Stomach (tissue), 9 donors: ENCODE measurements around the gene THEMIS. TPM values are rescaled to one million over a fixed set of nuclear protein-coding genes. Genes with fewer than 3 reads are reported as not detected.

Source experiments
- DNase-seq, 2 donors: peaks; one replicate each; pipeline versions ENCODE4 v3.0.0 to v3.0.0-alpha.2; 2013 to 2019
- H3K27ac ChIP-seq, 5 donors: fragments of 200-600 bp in 4 of 5; sonication (generic) in 4 of 5; one replicate each; pipeline ENCODE4 v1.5.1; 2013 to 2019; ENCODE audit warnings: mild to moderate bottlenecking in 1 of 5, moderate library complexity in 1 of 5
- H3K27me3 ChIP-seq, 3 donors: fragments of 200-600 bp; sonication (generic); one replicate each; pipeline ENCODE4 v1.5.1; 2017 to 2019; ENCODE audit warnings: mixed run types in 1 of 3
- H3K36me3 ChIP-seq, 4 donors: fragments of 200-600 bp; sonication (generic); 1 replicate in 3 of 4; 2 replicates in 1 of 4; pipeline ENCODE4 v1.5.1; 2016 to 2019
- H3K4me1 ChIP-seq, 4 donors: fragments of 200-600 bp; sonication (generic); one replicate each; pipeline ENCODE4 v1.5.1; 2016 to 2019
- H3K4me3 ChIP-seq, 4 donors: fragments of 200-600 bp; sonication (generic) in 3 of 4; one replicate each; pipeline ENCODE4 v1.5.1; 2016 to 2019; ENCODE audit warnings: mild to moderate bottlenecking in 1 of 4
- H3K9me3 ChIP-seq, 4 donors: fragments of 200-600 bp; sonication (generic); one replicate each; pipeline ENCODE4 v1.5.1; 2016 to 2019
- EP300 ChIP-seq: sonication (generic); formaldehyde crosslinking; IDR thresholded peaks from one replicate; pipeline ENCODE4 v1.6.1; 2017; ENCODE audit warnings: antibody characterized with exemption
- POLR2A ChIP-seq, 4 donors: fragments of 450-650 bp; IDR thresholded peaks; one replicate each; pipeline ENCODE4 v1.6.1; 2016; ENCODE audit warnings: antibody characterized with exemption in 4 of 4, control low read depth in 2 of 4, mild to moderate bottlenecking in 1 of 4, moderate library complexity in 1 of 4
- POLR2AphosphoS5 ChIP-seq, 3 donors: sonication (generic); formaldehyde crosslinking; IDR thresholded peaks; one replicate each; pipeline ENCODE4 v1.6.1; 2016; ENCODE audit warnings: antibody characterized with exemption in 3 of 3
- WGBS, 5 donors: extraction: QIAGEN DNeasy Blood & Tissue Kit in 3 of 5; methylation state at CpG; one replicate each; pipeline versions ENCODE4 v1.1.5 to v1.1.7; 2013 to 2018; 5-methylcytosine and 5-hydroxymethylcytosine counted together
- intact Hi-C: fragments of 100-400 bp; cut with DNase I; formaldehyde crosslinking; loops from one replicate; pipeline ENCODE4 v1.15.1; 2023; ENCODE audit warnings: low total_unique reads
- polyA plus RNA-seq, 3 donors: library from polyadenylated mRNA; stranded (reverse); fragments of 200-250 nt; gene quantifications; one replicate each; pipeline ENCODE4 v1.2.3, GENCODE V29; 2013
- total RNA-seq, 5 donors: library from RNA; depleted of rRNA; stranded (reverse); fragments of >200 nt; gene quantifications; one replicate each; pipeline versions ENCODE4 v1.1.0 to v1.2.3, GENCODE V29; 2014 to 2016
- TF ChIP-seq, protein P1 (sequence below), 7 experiments: fragments of 450-650 bp in 4 of 7; fragments of 200-600 bp in 3 of 7; sonication (generic) in 3 of 7; IDR thresholded peaks; one replicate each; pipeline ENCODE4 v1.5.1; 2016 to 2019; ENCODE audit warnings: antibody characterized with exemption in 7 of 7, control low read depth in 2 of 7, mild to moderate bottlenecking in 1 of 7
- donor health status: healthy with polysubstance abuse.
- donor health status: Bipolar disorder and iron deficiency.
- donor health status: healthy.

The THEMIS gene
- total and polyA plus RNA-seq, 8 donors = 0.08 to 18.3 (median 0.89) TPM; not detected in 1

- 9 to 20% (median 15%) methylated on average over 1 of the region's 1 CpG for WGBS, 5 donors
- intact Hi-C loops = no loop called here
- no peak for DNase-seq
- no peaks in the 10 kb centered on the region for H3K4me1 ChIP-seq
- H3K27me3 ChIP-seq = no peaks in the 10 kb centered on the region
- no peak overlapping the region for H3K27ac ChIP-seq
- no peaks in the 10 kb centered on the region for H3K36me3 ChIP-seq
- no peaks in the 10 kb centered on the region for H3K9me3 ChIP-seq
- TF ChIP-seq, protein P1, sequence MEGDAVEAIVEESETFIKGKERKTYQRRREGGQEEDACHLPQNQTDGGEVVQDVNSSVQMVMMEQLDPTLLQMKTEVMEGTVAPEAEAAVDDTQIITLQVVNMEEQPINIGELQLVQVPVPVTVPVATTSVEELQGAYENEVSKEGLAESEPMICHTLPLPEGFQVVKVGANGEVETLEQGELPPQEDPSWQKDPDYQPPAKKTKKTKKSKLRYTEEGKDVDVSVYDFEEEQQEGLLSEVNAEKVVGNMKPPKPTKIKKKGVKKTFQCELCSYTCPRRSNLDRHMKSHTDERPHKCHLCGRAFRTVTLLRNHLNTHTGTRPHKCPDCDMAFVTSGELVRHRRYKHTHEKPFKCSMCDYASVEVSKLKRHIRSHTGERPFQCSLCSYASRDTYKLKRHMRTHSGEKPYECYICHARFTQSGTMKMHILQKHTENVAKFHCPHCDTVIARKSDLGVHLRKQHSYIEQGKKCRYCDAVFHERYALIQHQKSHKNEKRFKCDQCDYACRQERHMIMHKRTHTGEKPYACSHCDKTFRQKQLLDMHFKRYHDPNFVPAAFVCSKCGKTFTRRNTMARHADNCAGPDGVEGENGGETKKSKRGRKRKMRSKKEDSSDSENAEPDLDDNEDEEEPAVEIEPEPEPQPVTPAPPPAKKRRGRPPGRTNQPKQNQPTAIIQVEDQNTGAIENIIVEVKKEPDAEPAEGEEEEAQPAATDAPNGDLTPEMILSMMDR (IDR thresholded peaks at IDR 0.05) = no peak
- TF ChIP-seq POLR2A (IDR thresholded peaks at IDR 0.05) = no peak
- no peak for TF ChIP-seq POLR2AphosphoS5 (IDR thresholded peaks at IDR 0.05)
- TF ChIP-seq EP300 = no peak
- no peak overlapping the region for H3K4me3 ChIP-seq
These were observed 68.5 kb downstream of the THEMIS start for GRCh38 chr6:127832381-127832780.

- intact Hi-C loops = no loop called here
- no peaks in the 10 kb centered on the region for H3K36me3 ChIP-seq
- 47 to 66% (median 62%) methylated on average over 3 of the region's 3 CpGs for WGBS, 5 donors
- no peak for TF ChIP-seq POLR2AphosphoS5 (IDR thresholded peaks at IDR 0.05)
- TF ChIP-seq POLR2A (IDR thresholded peaks at IDR 0.05) = no peak
- no peak for TF ChIP-seq EP300
- TF ChIP-seq, protein P1 (IDR thresholded peaks at IDR 0.05) = no peak
- no peaks in the 10 kb centered on the region for H3K27me3 ChIP-seq
- DNase-seq = no peak
- H3K27ac ChIP-seq = no peak overlapping the region
- no peaks in the 10 kb centered on the region for H3K4me1 ChIP-seq
- no peak overlapping the region for H3K4me3 ChIP-seq
- H3K9me3 ChIP-seq = no peaks in the 10 kb centered on the region
These were observed 76.8 kb downstream of the THEMIS start for GRCh38 chr6:127824061-127824460.

DNA sequence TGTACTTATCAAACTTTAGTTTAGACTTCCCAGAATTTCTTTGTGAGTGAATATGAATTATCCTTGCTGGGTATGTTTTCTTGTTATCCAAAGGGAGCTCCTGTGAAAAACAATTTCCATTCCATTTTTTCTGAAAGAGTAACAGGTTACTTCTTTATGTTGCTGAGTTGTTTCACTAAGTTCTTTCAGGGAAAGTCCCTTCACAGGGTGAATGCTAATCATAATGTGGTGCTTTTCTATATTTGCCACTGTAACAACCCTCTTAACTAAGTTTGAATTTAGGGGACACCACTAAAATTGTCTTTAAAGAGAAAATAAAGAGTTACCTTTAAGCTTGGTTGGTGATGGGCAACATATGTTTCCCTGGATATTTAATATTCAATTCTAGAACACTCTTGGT lies 79.4 kb downstream of the THEMIS start:
- Histone ChIP-seq H3K36me3 (no peaks in the 10 kb centered on the region), H3K9me3 (no peaks in the 10 kb centered on the region), H3K4me3 (no peak overlapping the region), H3K27ac (no peak overlapping the region), H3K27me3 (no peaks in the 10 kb centered on the region), H3K4me1 (no peaks in the 10 kb centered on the region)
- intact Hi-C loops = no loop called here
- TF ChIP-seq EP300 (no peak), POLR2AphosphoS5 (IDR thresholded peaks at IDR 0.05) (no peak), POLR2A (IDR thresholded peaks at IDR 0.05) (no peak)
- TF ChIP-seq, protein P1 (IDR thresholded peaks at IDR 0.05) = no peak
- no peak for DNase-seq

GRCh38 chr6:127818149-127818548 lies 82.7 kb downstream of the THEMIS start:
- no peak overlapping the region for H3K27ac ChIP-seq
- H3K4me1 ChIP-seq = no peaks in the 10 kb centered on the region
- WGBS, 5 donors = 17 to 25% (median 18%) methylated on average over 2 of the region's 2 CpGs
- H3K4me3 ChIP-seq = no peak overlapping the region
- no peaks in the 10 kb centered on the region for H3K36me3 ChIP-seq
- DNase-seq = no peak
- H3K9me3 ChIP-seq = no peaks in the 10 kb centered on the region
- intact Hi-C loops = no loop called here
- TF ChIP-seq, protein P1 (IDR thresholded peaks at IDR 0.05) = no peak
- TF ChIP-seq POLR2AphosphoS5 (IDR thresholded peaks at IDR 0.05) (no peak), EP300 (no peak), POLR2A (IDR thresholded peaks at IDR 0.05) (no peak)
- no peaks in the 10 kb centered on the region for H3K27me3 ChIP-seq
